Bronchial epithelial cell (primary cell): ENCODE data around the gene CCDC63. TPM values are rescaled to one million over a fixed set of nuclear protein-coding genes. Genes with fewer than 3 reads are reported as not detected.

Experiments
- DNase-seq: peaks from one replicate; pipeline ENCODE4 v3.0.0-alpha.2; 2010; ENCODE audit warnings: low read depth
- FAIRE-seq: peaks from 2 replicates; lab custom pipeline; 2011; peaks lifted over from hg19 to GRCh38; lab: Jason Lieb, UNC
- H3K27me3 ChIP-seq: 2 replicates; pipeline ENCODE4 v1.5.1; 2011; ENCODE audit warnings: low read length; ENCODE audit not compliant: control insufficient read depth, insufficient read depth
- H3K36me3 ChIP-seq: 2 replicates; pipeline ENCODE4 v1.5.1; 2011; ENCODE audit warnings: low read length; ENCODE audit not compliant: control insufficient read depth, insufficient read depth
- H3K4me3 ChIP-seq: 2 replicates; pipeline ENCODE4 v1.5.1; 2011; ENCODE audit warnings: mild to moderate bottlenecking, low read depth, low read length, control low read depth
- CTCF ChIP-seq: IDR thresholded peaks from 2 replicates; pipeline ENCODE4 v1.5.1; 2011; ENCODE audit warnings: mild to moderate bottlenecking, moderate library complexity, low read length, control low read depth, inconsistent platforms; ENCODE audit not compliant: insufficient read depth, severe bottlenecking
- total RNA-seq: library from RNA; depleted of rRNA; stranded (reverse); fragments of >200 nt; gene quantifications from 2 replicates; pipeline ENCODE4 v1.2.1, GENCODE V29; 2014

Gene CCDC63
- total RNA-seq, 1 donor from 2014 or later, result not detected

- no peak overlapping the region for H3K4me3 ChIP-seq
- no peak for TF ChIP-seq CTCF
- no peak for DNase-seq
- no peaks in the 10 kb centered on the region for H3K36me3 ChIP-seq
- peaks cover 3% of the 10 kb centered on the region for H3K27me3 ChIP-seq
- no peak for FAIRE-seq
Measured at GRCh38 chr12:110901401-110901800, 54.6 kb downstream of the CCDC63 start.

DNA sequence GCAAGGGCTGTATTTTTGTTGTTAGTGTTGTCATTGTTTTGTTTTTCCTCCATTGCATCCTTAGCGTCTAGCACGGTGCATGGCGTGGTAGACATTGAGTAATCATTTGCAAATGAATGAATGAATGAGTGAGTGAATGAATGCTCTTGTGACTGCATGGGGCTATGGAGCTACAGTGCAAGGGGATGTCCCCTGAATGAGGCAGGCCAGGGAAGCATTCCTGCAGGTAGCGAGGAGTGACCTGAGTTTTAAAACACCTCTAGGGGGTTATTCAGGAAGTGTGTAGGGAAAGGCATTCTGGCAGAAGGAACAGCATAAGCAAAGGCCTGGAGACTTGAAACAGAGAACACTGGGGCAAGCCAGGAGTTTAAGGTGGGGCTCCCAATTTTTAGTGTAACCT, 56.7 kb downstream of the CCDC63 start:
- Histone ChIP-seq H3K36me3 (no peaks in the 10 kb centered on the region), H3K4me3 (no peak overlapping the region), H3K27me3 (peaks cover 3% of the 10 kb centered on the region)
- TF ChIP-seq CTCF, result no peak
- no peak for DNase-seq
- FAIRE-seq, result no peak

DNA sequence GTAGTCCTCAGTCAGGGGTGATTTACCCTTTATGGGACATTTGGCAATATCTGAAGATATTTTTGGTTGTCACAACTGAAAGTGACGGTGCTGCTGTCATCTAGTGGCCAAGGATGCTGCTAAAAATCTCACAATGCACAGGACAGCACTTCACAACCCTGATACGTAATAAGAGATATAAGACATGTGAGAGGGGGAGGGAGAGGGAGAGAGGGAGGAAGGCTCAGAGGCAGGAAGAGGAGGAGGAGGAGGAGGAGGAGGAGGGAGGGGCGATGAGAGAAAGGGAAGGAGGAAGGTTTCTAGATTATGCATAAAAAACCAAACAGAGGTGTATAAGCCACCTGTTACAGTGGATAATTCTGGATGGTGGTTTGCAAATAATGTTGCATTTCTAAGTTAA, 59.3 kb downstream of the CCDC63 start:
- FAIRE-seq (no peak), DNase-seq (no peak)
- TF ChIP-seq CTCF, result no peak
- H3K4me3 ChIP-seq, result no peak overlapping the region
- no peaks in the 10 kb centered on the region for H3K36me3 ChIP-seq
- peaks cover 3% of the 10 kb centered on the region for H3K27me3 ChIP-seq

DNA sequence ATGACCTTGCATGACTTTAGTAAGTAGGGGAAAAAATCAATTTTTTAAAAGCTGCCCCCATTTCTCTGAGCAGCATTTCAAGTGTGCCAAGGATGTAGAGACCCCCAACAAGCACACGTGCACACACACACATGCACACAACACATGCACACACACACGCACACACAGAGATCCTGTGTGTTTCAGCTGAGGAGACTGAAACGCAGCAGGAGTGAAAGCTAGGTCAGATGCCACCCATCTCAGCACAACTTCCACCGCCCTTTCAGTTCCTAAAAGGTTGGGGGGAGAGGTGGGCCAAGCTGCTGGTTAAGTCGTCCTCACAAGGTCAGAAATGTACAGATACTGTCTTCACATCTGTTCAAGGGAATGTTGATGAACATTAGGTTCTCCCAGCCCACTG, 59.7 kb downstream of the CCDC63 start:
- no peak overlapping the region for H3K4me3 ChIP-seq
- no peak for FAIRE-seq

GRCh38 chr12:110906985-110907384, 60.2 kb downstream of the CCDC63 start:
- FAIRE-seq (no peak), DNase-seq (peak; percentile 15)
- TF ChIP-seq CTCF, result no peak

More for the DNA sequence above, 59.7 kb downstream of the CCDC63 start:
- TF ChIP-seq CTCF, result no peak
- no peak for DNase-seq
- H3K36me3 ChIP-seq, result no peaks in the 10 kb centered on the region
- peaks cover 3% of the 10 kb centered on the region for H3K27me3 ChIP-seq

GRCh38 chr12:110907583-110907982, 60.8 kb downstream of the CCDC63 start:
- no peaks in the 10 kb centered on the region for H3K27me3 ChIP-seq
- H3K4me3 ChIP-seq, result no peak overlapping the region
- no peaks in the 10 kb centered on the region for H3K36me3 ChIP-seq
- no peak for FAIRE-seq
- DNase-seq, result no peak
- no peak for TF ChIP-seq CTCF

More at GRCh38 chr12:110906985-110907384, 60.2 kb downstream of the CCDC63 start:
- H3K36me3 ChIP-seq, result no peaks in the 10 kb centered on the region
- peaks cover 3% of the 10 kb centered on the region for H3K27me3 ChIP-seq
- no peak overlapping the region for H3K4me3 ChIP-seq
